Pons (tissue), 1 donor: ENCODE measurements around the gene CNTNAP2.

Experiments
- DNase-seq: peaks from one replicate; pipeline ENCODE4 v3.0.0-alpha.2; 2016; ENCODE audit warnings: low spot score

CNTNAP2 gene

DNA sequence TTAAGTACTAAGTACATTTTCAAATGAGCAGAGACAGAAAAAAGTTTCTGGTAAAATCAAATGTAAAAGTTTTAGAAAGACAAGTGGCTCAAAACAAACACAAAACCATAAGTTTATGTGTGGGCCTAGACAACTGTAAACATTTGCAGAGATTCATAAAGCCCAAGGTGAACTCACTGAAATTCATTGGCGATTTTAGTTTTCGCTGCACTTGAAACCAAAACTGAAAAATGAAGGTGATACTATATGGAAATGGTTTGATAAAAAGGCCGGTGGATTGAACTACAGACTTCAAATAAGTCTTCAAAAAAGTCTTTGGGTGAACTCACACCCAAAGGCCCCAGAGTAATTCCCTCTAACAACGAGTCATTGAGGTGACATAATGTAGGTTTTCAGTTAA lies 1289.0 kb downstream of the CNTNAP2 start:
- no peak for DNase-seq

DNA sequence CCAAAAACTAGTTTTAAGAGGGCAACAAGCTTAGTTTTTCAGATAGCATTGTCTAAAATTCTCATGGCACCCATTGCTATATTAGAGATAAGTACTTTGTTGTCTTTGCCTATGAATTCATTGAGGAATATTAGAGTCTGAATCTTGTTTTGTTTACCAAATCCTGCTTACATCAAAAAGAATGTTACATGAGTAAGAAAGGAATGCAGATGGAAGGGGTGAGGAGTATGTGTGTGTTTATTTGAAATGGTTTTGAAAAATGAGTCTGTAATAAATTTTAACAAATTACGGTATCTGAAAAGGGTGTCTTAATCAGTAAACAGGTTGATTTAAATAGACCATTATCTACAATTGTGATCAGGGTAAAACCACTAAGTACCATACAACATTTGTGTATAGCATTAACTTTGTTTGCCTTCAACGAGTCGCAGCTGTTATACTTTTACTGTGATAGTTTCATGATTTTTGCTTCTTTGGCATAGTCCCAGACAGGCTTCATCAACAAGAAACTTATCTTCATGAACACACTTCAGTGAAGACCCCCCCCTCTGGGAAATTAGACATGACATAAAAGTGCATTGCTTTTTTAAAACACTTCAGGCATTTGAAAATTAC lies 1290.0 kb downstream of the CNTNAP2 start:
- DNase-seq, result no peak

DNA sequence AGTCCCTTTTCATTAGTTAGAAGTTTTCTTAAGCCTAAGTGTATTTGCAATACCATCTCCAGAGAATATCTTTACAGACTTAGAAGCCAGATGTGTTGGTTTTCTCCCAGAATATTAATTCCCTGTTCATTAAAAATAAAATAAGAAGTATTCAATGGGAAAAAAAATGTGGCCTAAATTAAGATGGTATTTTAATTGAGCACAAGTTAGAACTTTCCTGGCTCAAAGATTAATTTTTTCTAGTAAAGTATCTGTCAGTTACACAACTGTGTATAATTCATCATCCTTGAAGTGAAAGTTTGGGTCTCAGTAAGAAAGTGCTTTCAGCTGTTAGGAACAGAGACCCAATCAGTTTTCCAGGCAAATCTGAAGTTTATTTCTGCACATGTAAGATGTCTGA lies 1294.5 kb downstream of the CNTNAP2 start:
- DNase-seq, result no peak

DNA sequence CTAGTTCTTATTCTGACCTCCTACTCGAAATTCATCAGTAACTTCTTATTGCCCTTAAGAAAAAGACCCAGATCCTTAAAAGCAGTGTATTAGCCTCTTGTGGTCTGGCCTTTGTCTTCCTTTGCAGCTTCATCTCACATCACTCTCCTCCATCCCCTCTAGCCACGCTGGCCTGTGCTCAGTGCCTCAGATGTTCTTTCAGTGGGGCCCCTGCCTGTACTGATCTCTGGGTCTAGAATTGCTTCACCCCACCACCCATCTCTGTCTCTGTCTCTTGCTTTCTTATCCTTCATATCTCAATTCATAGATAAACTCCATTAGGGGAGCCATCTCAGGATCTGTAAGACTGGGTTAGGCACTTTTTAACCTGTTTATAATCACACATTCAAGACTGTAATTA lies 1295.5 kb downstream of the CNTNAP2 start:
- no peak for DNase-seq

DNA sequence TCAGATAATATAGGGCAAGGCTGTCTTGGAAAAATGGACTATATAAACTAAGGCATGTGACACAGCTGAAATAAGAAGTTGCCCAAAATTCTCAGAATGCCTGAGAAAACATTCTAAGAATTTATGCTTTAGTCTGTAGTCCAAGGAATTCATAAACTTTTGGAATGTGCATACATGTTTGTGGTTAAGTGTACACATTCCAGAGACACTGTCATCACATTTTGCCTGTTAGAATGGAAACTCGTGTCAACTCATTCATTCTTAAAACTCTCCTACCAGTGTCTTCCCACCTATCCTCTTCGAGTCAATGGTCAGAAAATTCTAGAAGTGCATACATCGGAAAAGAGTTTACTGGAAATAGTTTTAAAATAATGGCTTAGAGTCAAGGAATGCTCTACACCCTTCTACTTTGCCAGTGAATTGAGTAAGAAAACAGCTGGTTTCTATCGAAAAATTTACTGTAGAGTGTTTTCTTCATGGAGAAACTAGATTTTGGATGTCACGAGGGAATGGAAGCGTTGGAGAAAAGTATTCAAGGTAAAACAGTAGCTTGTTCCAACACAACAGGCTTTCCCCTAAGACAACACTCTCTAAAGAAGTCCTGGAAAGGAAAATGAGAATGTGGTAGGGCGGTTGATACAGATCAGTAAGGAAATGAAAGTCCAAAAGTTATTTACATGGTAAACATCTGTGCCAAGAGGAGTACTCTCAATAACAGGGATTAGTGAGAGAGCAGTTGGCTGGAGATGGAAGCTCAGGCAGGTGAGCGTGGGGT lies 1296.4 kb downstream of the CNTNAP2 start:
- DNase-seq, result no peak

DNA sequence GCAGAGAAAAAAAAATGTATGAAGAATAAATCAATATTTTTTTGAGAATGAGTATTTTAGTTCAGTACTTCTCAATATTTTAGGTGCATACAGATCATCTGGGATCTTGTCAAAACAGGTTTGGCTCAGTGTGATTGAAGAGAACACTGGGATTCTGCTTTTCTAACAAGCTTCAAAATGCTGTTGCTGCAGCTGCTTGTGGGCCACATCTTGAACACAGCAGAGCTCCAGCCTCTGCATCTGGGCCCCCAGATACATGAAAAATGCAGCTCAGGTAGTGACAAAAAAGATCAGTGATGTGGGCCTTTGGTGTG lies 1296.9 kb downstream of the CNTNAP2 start:
- DNase-seq, result no peak

DNA sequence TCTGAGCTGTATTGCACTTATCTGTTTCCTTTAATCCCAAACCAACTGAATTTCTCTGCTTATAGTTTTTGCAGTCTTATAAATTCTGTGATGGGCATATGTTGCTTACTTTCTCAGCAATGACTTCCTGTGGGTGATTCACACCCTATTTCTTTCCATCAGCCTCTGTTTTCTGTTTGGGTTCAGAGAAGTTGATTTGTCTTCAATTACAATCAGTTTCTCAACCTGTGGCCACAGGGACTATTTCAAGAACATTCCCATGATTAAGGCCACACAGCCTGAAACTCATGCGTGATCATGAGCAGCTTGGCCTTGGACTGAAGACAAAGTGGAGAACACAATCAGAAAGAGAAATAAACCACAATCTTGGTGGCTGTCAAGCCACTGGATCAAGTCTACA lies 1299.4 kb downstream of the CNTNAP2 start:
- no peak for DNase-seq

DNA sequence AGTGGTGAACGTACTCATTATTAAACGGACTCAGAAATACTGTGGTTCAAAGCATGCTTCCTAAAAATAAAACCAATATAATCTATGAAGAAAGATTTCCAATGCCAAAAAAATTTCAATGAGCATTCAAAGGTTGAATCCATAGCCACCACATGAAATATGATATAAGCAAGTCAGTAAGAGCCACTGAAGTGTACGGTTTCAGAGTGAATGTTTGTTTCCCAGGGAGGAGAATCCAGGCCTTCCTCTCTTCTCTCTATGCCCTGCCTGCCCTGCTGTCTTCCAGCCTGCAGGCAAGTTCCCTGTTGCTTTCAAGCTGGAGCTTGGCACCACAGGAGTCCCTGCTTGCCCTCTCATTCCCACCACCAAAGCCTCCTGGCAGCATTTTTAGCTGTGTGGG lies 1302.4 kb downstream of the CNTNAP2 start:
- DNase-seq, result no peak

DNA sequence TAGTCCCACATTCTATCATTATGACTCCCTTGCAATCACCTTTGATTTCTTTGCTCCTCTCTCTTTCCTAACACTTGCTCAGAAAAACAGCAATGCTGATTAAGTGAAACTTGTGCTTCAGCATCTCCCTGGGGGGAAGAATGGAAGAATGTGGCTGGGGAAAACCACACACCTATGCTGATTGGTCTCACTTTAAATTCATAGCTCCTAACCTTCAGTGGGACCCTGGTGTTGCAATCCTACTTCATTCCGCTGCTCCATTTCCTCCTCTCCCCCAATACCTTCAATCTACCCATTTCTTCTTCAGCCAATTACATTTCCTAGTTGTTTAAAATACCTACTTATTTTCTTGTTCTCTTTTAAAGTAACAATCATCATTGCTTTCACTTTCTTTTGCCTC lies 1307.3 kb downstream of the CNTNAP2 start:
- DNase-seq, result no peak

DNA sequence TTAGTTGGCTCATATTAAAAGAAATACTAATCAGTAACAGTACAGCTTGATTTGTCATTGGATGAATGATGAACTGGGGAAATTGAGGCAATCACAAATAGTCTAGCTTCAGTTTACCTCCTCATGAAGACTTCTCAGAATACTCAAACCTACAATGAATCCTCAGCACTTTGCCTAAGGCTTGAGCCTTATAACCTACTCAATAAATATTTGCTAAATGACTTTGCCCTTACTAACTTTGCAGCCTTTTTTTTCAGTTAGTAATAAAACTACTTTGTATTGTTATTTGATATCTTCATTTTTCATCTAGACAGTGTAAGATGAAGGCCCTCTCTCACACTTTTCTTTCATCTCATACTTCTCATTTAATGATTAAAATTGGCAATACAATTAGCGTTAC lies 1311.5 kb downstream of the CNTNAP2 start:
- no peak for DNase-seq

DNA sequence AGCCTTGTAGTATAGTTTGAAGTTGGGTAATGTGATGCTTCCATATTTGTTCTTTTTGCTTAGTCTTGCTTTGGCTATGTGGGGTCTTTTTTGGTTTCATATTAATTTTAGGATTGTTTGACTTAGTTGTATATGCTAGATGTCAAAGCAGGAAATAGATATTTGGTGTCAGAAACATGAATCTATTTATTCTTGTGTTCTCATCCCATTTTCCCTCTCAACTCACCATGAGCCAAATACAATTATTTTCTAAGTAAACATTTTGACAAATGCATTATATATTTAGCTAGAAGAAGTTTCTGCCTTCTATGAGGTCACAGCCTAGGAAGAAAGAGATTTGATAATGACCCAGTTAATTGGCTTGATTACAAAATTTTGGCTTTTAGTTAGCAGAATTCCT lies 1313.4 kb downstream of the CNTNAP2 start:
- no peak for DNase-seq

DNA sequence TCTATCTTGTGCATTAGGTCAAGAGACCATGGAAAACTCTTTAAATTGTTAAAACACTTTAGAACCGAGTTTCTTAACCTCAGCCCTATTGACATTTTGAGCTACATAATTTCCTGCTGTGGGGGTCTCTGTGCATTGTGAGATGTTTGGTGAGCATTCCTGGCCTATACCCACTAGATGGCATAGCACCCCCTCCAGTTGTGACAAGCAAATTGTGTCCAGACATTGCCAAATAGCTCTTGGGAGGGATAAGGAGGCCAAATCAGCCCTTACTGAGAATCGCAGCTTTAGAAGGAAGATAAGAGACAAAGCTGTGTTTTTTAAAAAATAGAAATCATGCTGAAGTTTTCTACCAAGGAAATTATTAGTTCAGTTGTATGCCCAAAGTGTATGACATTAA lies 1315.5 kb downstream of the CNTNAP2 start:
- peak; percentile 90 for DNase-seq

DNA sequence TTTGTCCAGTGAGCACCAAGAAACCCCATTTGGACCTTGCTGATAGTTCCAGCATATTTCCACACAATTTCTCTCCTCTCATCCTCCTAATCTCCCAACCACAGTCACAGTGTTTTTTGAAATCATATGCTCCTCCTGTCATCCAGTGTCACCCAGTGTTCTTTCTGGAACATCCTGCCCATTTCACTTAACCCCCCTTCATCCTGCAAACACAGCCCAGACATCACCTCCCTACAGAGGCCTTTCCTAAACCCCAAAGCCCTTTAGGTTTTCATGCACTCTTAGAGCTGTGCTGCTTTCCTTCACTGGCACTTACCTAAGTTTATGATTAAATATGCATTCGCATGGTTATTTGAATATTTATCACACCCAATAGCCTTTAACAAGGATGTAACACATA lies 1316.0 kb downstream of the CNTNAP2 start:
- peak; percentile 15 for DNase-seq

DNA sequence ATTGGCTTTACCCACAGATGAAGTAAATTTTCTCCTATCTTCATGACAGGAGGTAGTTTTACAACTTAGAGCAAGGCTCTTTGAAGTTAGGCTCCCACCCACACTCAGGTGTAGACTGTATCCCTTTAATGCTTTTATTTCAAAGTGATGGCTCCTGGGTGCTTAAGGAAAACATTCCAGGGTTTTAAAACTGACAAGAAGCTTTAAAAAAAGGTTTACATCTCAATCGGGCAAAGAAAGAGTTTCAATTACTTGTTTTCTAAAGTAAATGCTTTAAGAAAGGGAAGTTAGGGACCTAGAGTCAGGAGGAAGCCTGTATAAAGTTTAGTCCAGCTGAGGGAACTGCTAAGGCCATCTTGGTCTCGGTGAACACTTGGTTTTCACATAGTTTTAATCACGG lies 1320.1 kb downstream of the CNTNAP2 start:
- no peak for DNase-seq

DNA sequence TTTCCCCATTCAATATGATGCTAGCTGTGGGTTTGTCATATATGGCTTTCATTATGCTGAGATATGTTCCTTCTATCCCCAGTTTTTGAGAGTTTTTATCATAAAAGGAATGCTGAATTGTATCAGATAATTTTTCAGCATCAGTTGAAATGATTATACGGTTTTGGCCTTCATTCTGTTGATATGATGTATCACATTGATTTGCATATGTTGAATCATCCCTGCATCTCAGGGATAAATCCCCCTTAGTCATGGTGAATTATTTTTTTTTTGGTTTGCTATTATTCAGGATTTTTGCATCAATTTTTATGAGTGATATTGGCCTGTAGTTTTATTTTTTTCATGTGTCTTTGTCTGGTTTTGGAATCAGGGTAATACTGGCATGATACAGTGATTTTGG lies 1321.6 kb downstream of the CNTNAP2 start:
- no peak for DNase-seq

DNA sequence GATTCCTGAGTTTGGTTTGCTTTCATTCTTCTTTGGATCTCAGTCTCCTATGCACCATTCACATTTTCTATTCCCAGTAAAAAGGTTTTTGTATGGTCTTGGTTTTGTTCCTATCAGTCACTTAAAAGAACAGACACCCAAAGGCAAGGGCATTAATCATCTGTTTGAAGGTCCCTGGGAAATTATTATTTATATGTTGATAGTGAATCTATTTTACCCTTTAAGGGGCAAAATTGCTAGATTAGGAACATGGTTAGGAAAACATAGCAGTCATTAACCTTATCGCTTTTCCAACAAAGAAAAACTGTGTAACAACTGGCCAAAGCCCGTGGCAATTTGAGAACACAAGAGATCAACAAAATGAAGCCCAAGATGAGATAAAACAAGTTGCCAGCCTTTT lies 1327.3 kb downstream of the CNTNAP2 start:
- DNase-seq, result no peak

DNA sequence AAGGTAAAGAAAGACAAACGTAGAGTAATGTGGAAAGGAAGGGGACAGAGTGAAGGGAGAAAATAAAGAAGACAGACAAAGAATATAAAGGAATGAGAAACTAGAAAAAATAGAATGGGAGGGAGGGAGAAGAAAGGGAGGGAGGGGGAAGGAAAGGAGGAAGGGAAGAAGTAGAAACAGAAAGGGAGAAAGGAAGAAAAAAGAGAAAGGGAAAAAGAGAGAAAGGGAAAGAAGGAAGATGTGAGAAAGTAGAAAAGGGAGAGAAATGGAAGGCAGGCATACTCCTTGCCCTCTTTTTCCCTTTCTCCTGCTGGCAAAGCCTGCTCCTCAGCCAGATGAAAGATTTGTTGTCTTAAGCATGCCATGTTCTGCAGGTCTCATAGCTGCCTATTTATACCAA lies 1336.2 kb downstream of the CNTNAP2 start:
- DNase-seq, result no peak

DNA sequence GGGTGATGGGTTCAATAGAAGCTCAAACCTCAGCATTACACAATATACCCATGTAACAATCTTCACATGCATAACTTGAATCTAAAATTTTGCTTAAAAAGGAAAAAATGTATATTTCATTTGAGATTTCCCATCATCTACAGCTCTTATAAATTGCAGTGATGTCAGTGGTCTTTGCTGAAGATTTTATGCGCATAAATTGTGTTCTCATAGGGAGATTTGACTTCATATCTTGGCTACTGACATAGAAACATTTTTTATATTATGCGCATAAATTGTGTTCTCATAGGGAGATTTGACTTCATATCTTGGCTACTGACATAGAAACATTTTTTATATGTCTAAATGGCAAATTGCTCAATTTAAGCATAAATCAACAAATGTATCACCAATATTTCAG lies 1348.6 kb downstream of the CNTNAP2 start:
- DNase-seq, result no peak

DNA sequence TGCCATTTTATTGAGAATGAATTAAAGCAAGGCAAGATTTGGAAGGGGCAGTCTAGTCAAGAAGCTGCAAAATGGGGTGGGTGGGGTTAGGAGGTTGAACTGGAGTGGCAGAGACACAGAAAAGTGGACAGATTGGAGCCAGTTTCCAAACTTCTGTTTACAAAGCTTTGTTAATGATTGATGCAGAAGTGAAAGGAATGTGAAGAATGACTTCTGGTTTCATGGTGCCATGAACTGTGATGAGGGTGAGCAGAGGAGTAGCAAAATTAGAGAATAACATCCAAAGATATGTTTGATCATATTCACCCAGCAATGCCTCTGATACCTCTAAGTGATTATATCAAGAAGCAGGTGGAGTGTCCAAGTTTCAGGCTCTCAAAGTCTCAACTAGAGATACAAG lies 1356.0 kb downstream of the CNTNAP2 start:
- DNase-seq, result no peak

DNA sequence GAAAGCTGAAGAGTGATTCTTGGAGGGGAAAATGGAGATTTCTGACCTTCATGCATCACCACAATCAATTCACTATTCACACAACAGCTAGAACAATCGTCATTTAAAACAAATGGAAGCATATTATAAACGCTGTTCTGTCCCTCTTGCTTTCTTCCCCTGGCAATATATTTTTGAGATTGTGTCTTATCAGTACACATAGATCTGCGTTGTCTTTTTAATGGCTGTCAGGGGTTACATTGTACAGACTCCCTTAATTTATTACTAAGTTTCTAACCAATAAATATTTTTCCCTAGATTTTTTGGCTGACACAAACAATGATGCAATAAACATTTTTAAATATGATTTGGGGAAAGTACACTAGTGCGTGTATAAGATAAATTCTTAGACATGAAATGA lies 1358.3 kb downstream of the CNTNAP2 start:
- DNase-seq, result no peak

DNA sequence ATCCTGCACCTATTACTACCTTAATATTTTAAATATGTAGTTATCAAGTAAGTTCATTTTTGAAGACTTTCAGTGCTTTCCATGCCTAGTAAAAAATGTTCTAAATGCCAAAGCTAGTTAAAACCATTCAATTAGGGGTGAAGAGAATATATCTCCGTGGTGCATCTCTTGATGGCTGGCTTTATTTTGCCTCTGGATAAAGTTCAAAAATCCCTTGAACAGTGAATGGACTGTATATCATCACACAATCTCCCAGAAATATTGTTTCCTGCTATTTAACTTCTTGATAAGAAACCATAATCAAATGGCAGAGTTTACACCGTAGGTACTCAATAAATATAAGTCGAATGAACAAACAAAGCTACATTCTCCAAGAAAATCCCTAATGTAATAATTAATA lies 1360.9 kb downstream of the CNTNAP2 start:
- no peak for DNase-seq

DNA sequence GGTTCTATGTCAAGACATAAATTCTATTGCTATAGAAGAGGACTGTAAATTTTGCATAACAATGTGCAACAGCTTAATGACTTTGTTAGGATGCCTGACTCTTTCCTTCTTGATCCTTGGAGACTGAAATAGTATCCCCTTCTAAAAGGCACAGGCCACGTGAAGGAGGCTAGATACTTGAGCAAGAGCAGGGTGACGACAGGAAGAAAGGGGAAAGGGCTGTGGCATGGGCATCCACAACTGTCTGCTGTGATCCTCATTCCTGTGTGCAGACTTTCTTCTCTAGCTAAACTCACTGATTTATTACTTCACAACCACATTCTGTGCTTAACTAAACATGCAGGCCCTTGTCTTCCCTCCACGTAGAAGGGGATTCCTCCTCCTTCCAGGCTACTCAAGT lies 1362.2 kb downstream of the CNTNAP2 start:
- no peak for DNase-seq

DNA sequence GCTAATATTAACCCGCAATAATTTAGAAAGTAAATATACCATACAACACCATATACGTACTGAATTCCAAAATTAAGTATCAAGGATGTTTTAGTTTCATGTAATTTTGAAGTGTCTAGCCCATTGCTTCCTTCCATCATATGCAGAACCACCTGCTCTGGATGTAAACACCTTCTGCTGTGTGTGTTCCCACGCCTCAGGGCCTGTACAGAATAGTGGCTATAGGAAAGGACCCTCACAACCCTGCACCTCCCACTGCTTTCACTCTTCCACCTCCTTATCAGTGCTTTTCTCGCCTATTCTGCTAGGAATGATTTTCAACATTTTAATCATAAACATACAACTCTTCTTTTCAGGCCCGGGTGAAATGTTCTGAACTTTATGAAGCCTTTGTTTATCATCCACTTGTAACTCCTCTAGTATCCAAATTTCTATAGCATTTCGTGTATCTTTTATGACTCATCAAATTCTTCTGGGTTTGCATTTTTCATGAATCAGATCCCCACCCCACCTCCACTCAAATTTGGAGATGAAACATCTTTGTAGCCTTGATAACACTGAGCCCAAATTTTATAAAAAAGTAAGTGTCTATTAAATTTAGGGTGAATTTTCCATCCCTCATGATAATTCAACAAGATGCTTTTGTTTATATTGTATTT lies 1367.2 kb downstream of the CNTNAP2 start:
- no peak for DNase-seq
